H1 (cell line): Measurements from ENCODE around the gene RGS5. TPM values are rescaled to one million over a fixed set of nuclear protein-coding genes. Genes with fewer than 3 reads are reported as not detected.

ENCODE experiments used
- BACH1 ChIP-seq: IDR thresholded peaks from 2 replicates; pipeline ENCODE4 v1.6.1; 2012; ENCODE audit warnings: low read length, improper control_type of control experiment
- SIX5 ChIP-seq: IDR thresholded peaks from 2 replicates; pipeline ENCODE4 v1.6.1; 2011; ENCODE audit warnings: mild to moderate bottlenecking, low read depth, low read length
- polyA plus RNA-seq, 7 experiments: library from polyadenylated mRNA; depleted of rRNA in 3 of 7; stranded (reverse) in 5 of 7; unstranded in 2 of 7; fragments of >200 nt in 5 of 7; fragments of 200-250 nt in 2 of 7; gene quantifications; 1 replicate in 5 of 7; 2 replicates in 1 of 7; 4 replicates in 1 of 7; pipeline versions ENCODE4 v1.2.1 to v1.2.3, GENCODE V29; 2011 to 2013; ENCODE audit warnings: missing spikeins in 2 of 7, mixed read lengths in 2 of 7
- total RNA-seq: library from RNA; stranded (reverse); fragmentation: NEBNext Ultra II Directional; extraction: Animal tissue kit (Norgen Biotek cat#: 25700); gene quantifications from 2 replicates; pipeline ENCODE4 v1.2.1, GENCODE V29; 2021

Gene RGS5
- total and polyA plus RNA-seq, 2 of the 8 experiments (the other 6 are each of a cell fraction or from before 2014, with no cell fraction given), result 75.5 to 103 TPM

DNA sequence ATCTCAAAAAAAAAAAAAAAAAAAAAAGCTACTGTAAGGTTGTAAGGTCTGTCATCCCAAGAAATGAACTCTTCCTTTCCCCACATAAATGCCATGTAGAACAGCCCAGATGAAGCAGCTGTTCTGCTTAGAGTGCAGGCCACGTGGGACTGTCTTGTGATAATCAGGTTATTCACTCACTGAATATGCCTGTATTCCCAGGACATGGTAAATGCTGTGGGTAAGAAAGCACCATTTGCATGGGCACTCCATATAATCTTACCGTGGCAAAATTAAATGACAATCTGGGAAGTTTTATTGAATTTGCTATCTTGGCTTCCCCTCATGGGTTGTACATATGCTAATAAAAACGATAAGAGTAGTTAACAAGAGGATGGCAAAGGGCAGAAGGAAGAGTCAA, 13.8 kb downstream of the RGS5 start (continued):
- TF ChIP-seq SIX5 (no peak), BACH1 (no peak)
